SK-N-SH (cell line): ENCODE results near the gene PSTK. TPM values are rescaled to one million over a fixed set of nuclear protein-coding genes. Genes with fewer than 3 reads are reported as not detected.
A peak's percentile ranks its signal among the peaks of the same experiment; 100 is the strongest.

Source experiments
- CTCF ChIA-PET: fragments of 300-600, 350-600 bp; formaldehyde crosslinking; extraction: SDS; loops from one replicate; lab custom pipeline; 2021; lab: Yijun Ruan, JAX
- POLR2A ChIA-PET: fragments of 350-600 bp; sonication (Branson Sonifier 250); formaldehyde crosslinking; extraction: SDS; loops from one replicate; lab custom pipeline; 2020; ENCODE audit warnings: antibody characterized with exemption, inconsistent platforms; lab: Yijun Ruan, JAX
- DNase-seq: peaks from one replicate; pipeline ENCODE4 v3.0.0; 2012
- H2AFZ ChIP-seq: fragments of 200-600 bp; sonication (generic); 2 replicates; pipeline ENCODE4 v1.8.1; 2016; ENCODE audit warnings: antibody characterized with exemption, mild to moderate bottlenecking, low read depth
- H3F3A ChIP-seq: fragments of 200-600 bp; sonication (generic); replicated peaks from 2 replicates; pipeline ENCODE3; 2016; ENCODE audit warnings: antibody characterized with exemption, mild to moderate bottlenecking; ENCODE audit not compliant: insufficient read depth
- H3K27ac ChIP-seq, 2 experiments: fragments of 200-500 bp in 1 of 2; fragments of 200-600 bp in 1 of 2; sonication (Bioruptor generic) in 1 of 2; sonication (generic), shearing (Covaris generic) in 1 of 2; 2 replicates each; pipeline versions ENCODE4 v1.5.1 to v1.6.1; 2014 to 2016; ENCODE audit warnings: low read depth in 2 of 2, inconsistent platforms in 1 of 2, low read length in 1 of 2, mild to moderate bottlenecking in 1 of 2, mixed read lengths in 1 of 2
- H3K27me3 ChIP-seq: fragments of 200-600 bp; sonication (generic), shearing (Covaris generic); 2 replicates; pipeline ENCODE4 v1.6.1; 2016; ENCODE audit warnings: mixed run types; ENCODE audit not compliant: insufficient read depth
- H3K36me3 ChIP-seq, 2 experiments: fragments of 200-500 bp in 1 of 2; fragments of 200-600 bp in 1 of 2; sonication (Bioruptor generic) in 1 of 2; sonication (generic) in 1 of 2; replicated peaks in 1 of 2; 2 replicates each; pipeline versions ENCODE3 to v1.5.1; 2014 to 2016; ENCODE audit warnings: low read length in 1 of 2, mild to moderate bottlenecking in 1 of 2; ENCODE audit not compliant: insufficient read depth in 2 of 2, control insufficient read depth in 1 of 2
- H3K4me1 ChIP-seq, 2 experiments: fragments of 200-500 bp in 1 of 2; fragments of 200-600 bp in 1 of 2; sonication (Bioruptor generic) in 1 of 2; sonication (generic), shearing (Covaris generic) in 1 of 2; 2 replicates each; pipeline versions ENCODE4 v1.5.1 to v1.6.1; 2014 to 2016; ENCODE audit warnings: low read depth in 1 of 2, low read length in 1 of 2, mixed run types in 1 of 2; ENCODE audit not compliant: insufficient read depth in 2 of 2, control insufficient read depth in 1 of 2
- H3K4me2 ChIP-seq: fragments of 200-600 bp; sonication (generic), shearing (Covaris generic); 2 replicates; pipeline ENCODE4 v1.6.1; 2017; ENCODE audit warnings: mixed run types
- H3K4me3 ChIP-seq, 2 experiments: fragments of 200-500 bp in 1 of 2; fragments of 200-600 bp in 1 of 2; sonication (Bioruptor generic) in 1 of 2; sonication (generic), shearing (Covaris generic) in 1 of 2; 2 replicates each; pipeline versions ENCODE4 v1.5.1 to v1.8.1; 2014 to 2016; ENCODE audit warnings: low read depth in 2 of 2, inconsistent platforms in 1 of 2, low read length in 1 of 2, mild to moderate bottlenecking in 1 of 2, mixed read lengths in 1 of 2, moderate library complexity in 1 of 2
- H3K79me2 ChIP-seq: fragments of 200-600 bp; sonication (generic); 2 replicates; pipeline ENCODE4 v1.8.1; 2017; ENCODE audit warnings: mild to moderate bottlenecking; ENCODE audit not compliant: insufficient read depth
- H3K9ac ChIP-seq: fragments of 200-600 bp; sonication (generic); 2 replicates; pipeline ENCODE4 v1.6.1; 2017; ENCODE audit warnings: mixed run types
- H3K9me2 ChIP-seq: fragments of 200-600 bp; sonication (generic); 2 replicates; pipeline ENCODE4 v1.6.1; 2017; ENCODE audit warnings: mixed run types
- H3K9me3 ChIP-seq: fragments of 200-600 bp; sonication (generic); 2 replicates; pipeline ENCODE4 v1.6.1; 2017; ENCODE audit warnings: mixed run types, mild to moderate bottlenecking, moderate library complexity
- H4K20me1 ChIP-seq: fragments of 200-600 bp; sonication (generic); 2 replicates; pipeline ENCODE4 v1.6.1; 2017; ENCODE audit warnings: mild to moderate bottlenecking, mixed run types; ENCODE audit not compliant: insufficient read depth
- CTCF ChIP-seq: fragments of 200-600 bp; sonication (generic); IDR thresholded peaks from 2 replicates; pipeline ENCODE4 v1.6.1; 2017; ENCODE audit warnings: antibody characterized with exemption, mild to moderate bottlenecking, moderate library complexity
- ELF1 ChIP-seq: IDR thresholded peaks from 2 replicates; pipeline ENCODE4 v1.4.0; 2012
- EP300 ChIP-seq, 2 experiments: IDR thresholded peaks; 2 replicates each; pipeline versions ENCODE4 v1.4.0 to v1.6.1; 2012; ENCODE audit warnings: borderline replicate concordance in 1 of 2, low read depth in 1 of 2, low read length in 1 of 2
- FOXM1 ChIP-seq: IDR thresholded peaks from 2 replicates; pipeline ENCODE4 v1.4.0; 2012; ENCODE audit warnings: low read depth, mild to moderate bottlenecking
- GABPA ChIP-seq: IDR thresholded peaks from 2 replicates; pipeline ENCODE4 v1.4.0; 2012; ENCODE audit warnings: low read depth, mild to moderate bottlenecking
- MAX ChIP-seq: IDR thresholded peaks from 2 replicates; pipeline ENCODE4 v1.4.0; 2012; ENCODE audit warnings: low read depth
- MEF2A ChIP-seq: IDR thresholded peaks from 2 replicates; pipeline ENCODE4 v1.4.0; 2012; ENCODE audit warnings: low read depth, borderline replicate concordance
- POLR2AphosphoS5 ChIP-seq: IDR thresholded peaks from 2 replicates; pipeline ENCODE4 v1.6.1; 2012; ENCODE audit warnings: low read depth, low read length
- RAD21 ChIP-seq: IDR thresholded peaks from 2 replicates; pipeline ENCODE4 v1.6.1; 2012; ENCODE audit warnings: mild to moderate bottlenecking, low read length
- REST ChIP-seq: IDR thresholded peaks from 2 replicates; pipeline ENCODE4 v1.6.1; 2012; ENCODE audit warnings: mild to moderate bottlenecking, low read depth, low read length, moderate library complexity
- RFX5 ChIP-seq: IDR thresholded peaks from 2 replicates; pipeline ENCODE4 v1.6.1; 2012; ENCODE audit warnings: mild to moderate bottlenecking, improper control_type of control experiment, low read length
- SIN3A ChIP-seq: IDR thresholded peaks from 2 replicates; pipeline ENCODE4 v1.6.1; 2012; ENCODE audit warnings: low read depth, mild to moderate bottlenecking, low read length, moderate library complexity, borderline replicate concordance
- SMC3 ChIP-seq: IDR thresholded peaks from 2 replicates; pipeline ENCODE4 v1.6.1; 2012; ENCODE audit warnings: low read depth, low read length, improper control_type of control experiment
- TAF1 ChIP-seq: IDR thresholded peaks from 2 replicates; pipeline ENCODE4 v1.6.1; 2012; ENCODE audit warnings: low read depth, mild to moderate bottlenecking, low read length, moderate library complexity, borderline replicate concordance
- TCF12 ChIP-seq: IDR thresholded peaks from 2 replicates; pipeline ENCODE4 v1.4.0; 2012
- YY1 ChIP-seq: IDR thresholded peaks from 2 replicates; pipeline ENCODE4 v1.4.0; 2012; ENCODE audit warnings: low read depth, mild to moderate bottlenecking
- WGBS: methylation state at CpG from one replicate; pipeline ENCODE4 v1.1.6; 2017; ENCODE audit warnings: low lambda C conversion rate; 5-methylcytosine and 5-hydroxymethylcytosine counted together
- polyA plus RNA-seq, 3 experiments: library from polyadenylated mRNA; depleted of rRNA; stranded (reverse); fragments of >200 nt; gene quantifications; 2 replicates each; pipeline ENCODE4 v1.2.3, GENCODE V29; 2012
- TF ChIP-seq, protein P1 (sequence below): fragments of 150-350 bp; IDR thresholded peaks from 2 replicates; pipeline ENCODE4 v1.6.1; 2017; ENCODE audit warnings: antibody characterized with exemption, low read length, low read depth, borderline replicate concordance
- TF ChIP-seq, protein P2 (sequence below): fragments of 150-350 bp; IDR thresholded peaks from 2 replicates; pipeline ENCODE4 v1.6.1; 2016; ENCODE audit warnings: mild to moderate bottlenecking, low read depth, low read length

PSTK gene
- polyA plus RNA-seq, 1 of the 3 experiments (the other 2 are of a cell fraction), result 8.4 TPM

GRCh38 chr10:122953902-122954730 lies 26.1 kb upstream of the PSTK start, which contains the start of gene C10orf88 (continued):
- TF ChIP-seq RAD21 (no peak), POLR2AphosphoS5 (peak; percentile 70; the same call in 1 of the 2 replicates), MAX (peak; percentile 100), EP300 (IDR thresholded peaks at IDR 0.05; ENCODE audit: borderline replicate concordance in 1 of 2, low read depth in 1 of 2, low read length in 1 of 2) (no peak), RFX5 (0 out of 2 replicates have a peak, but pooled peaks have one; percentile 40), FOXM1 (no peak), CTCF (no peak), SIN3A (peak; percentile 87; the same call in 1 of the 2 replicates)
- TF ChIP-seq, protein P1, sequence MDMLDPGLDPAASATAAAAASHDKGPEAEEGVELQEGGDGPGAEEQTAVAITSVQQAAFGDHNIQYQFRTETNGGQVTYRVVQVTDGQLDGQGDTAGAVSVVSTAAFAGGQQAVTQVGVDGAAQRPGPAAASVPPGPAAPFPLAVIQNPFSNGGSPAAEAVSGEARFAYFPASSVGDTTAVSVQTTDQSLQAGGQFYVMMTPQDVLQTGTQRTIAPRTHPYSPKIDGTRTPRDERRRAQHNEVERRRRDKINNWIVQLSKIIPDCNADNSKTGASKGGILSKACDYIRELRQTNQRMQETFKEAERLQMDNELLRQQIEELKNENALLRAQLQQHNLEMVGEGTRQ, result no peak

DNA sequence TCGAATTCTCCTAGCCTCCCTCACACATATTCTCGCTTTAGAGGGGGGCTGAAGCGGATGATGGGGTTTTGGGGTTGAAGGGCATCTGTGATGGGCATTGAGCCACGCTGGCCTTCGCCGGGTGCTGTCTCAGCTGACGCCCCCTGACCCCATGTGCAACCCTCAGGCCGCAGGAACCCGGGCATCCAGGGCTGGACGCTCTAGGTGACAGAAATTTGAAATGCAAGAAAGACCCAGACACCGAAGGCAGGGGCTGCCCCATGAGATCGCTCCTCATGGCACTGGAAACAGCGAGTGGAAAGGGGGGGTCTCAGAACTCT lies 25.5 kb upstream of the PSTK start:
- Histone ChIP-seq H3K27ac (no peak overlapping the region; a peak in 1 of 4 replicates), H3K9me2 (no peaks in the 10 kb centered on the region), H3K36me3 (peaks cover 10% of the 10 kb centered on the region in 2 experiments), H3K9me3 (no peaks in the 10 kb centered on the region), H3K4me2 (peak overlapping the region; percentile 69), H3K9ac (no peak overlapping the region), H3K27me3 (no peaks in the 10 kb centered on the region), H3K79me2 (peaks cover 42% of the 10 kb centered on the region), H3K4me3 (peak overlapping the region; percentile 83 to 93; a peak in 3 of 4 replicates), H2AFZ (peak overlapping the region; percentile 83), H4K20me1 (no peaks in the 10 kb centered on the region), H3K4me1 (peaks cover 0 to 8% of the 10 kb centered on the region in 2 experiments; a peak in 2 of 4 replicates), H3F3A (no peaks in the 10 kb centered on the region)
- no peak for DNase-seq
- ChIA-PET POLR2A (interaction anchor here (0.9 kb wide), 1 partner anchor 26 kb away, joined by 3 read pairs; the partner anchor contains the start of gene PSTK), CTCF (interaction anchor here (0.7 to 1.7 kb wide), 4 partner anchors 10 to 45 kb away, joined by 3 to 5 read pairs (median 3); partner anchors contain the start of gene PSTK)
- WGBS, result 74% methylated on average over 12 of the region's 13 CpGs
- TF ChIP-seq, protein P2, sequence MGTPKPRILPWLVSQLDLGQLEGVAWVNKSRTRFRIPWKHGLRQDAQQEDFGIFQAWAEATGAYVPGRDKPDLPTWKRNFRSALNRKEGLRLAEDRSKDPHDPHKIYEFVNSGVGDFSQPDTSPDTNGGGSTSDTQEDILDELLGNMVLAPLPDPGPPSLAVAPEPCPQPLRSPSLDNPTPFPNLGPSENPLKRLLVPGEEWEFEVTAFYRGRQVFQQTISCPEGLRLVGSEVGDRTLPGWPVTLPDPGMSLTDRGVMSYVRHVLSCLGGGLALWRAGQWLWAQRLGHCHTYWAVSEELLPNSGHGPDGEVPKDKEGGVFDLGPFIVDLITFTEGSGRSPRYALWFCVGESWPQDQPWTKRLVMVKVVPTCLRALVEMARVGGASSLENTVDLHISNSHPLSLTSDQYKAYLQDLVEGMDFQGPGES, result no peak
- TF ChIP-seq SMC3 (no peak), GABPA (no peak), MEF2A (no peak), POLR2AphosphoS5 (no peak), EP300 (IDR thresholded peaks at IDR 0.05; ENCODE audit: borderline replicate concordance in 1 of 2, low read depth in 1 of 2, low read length in 1 of 2) (no peak), YY1 (no peak), FOXM1 (no peak), TAF1 (no peak), REST (no peak), TCF12 (no peak), MAX (no peak), ELF1 (no peak)
- TF ChIP-seq, protein P1, result no peak
